ENCODE data around the gene VASH2.
A peak's percentile ranks its signal among the peaks of the same experiment; 100 is the strongest.
"Not testable (repeated sequence)": the region's sequence is repeated elsewhere in the genome, so short reads cannot be mapped to it uniquely, and the experiment has no call there.

VASH2 gene

DNA sequence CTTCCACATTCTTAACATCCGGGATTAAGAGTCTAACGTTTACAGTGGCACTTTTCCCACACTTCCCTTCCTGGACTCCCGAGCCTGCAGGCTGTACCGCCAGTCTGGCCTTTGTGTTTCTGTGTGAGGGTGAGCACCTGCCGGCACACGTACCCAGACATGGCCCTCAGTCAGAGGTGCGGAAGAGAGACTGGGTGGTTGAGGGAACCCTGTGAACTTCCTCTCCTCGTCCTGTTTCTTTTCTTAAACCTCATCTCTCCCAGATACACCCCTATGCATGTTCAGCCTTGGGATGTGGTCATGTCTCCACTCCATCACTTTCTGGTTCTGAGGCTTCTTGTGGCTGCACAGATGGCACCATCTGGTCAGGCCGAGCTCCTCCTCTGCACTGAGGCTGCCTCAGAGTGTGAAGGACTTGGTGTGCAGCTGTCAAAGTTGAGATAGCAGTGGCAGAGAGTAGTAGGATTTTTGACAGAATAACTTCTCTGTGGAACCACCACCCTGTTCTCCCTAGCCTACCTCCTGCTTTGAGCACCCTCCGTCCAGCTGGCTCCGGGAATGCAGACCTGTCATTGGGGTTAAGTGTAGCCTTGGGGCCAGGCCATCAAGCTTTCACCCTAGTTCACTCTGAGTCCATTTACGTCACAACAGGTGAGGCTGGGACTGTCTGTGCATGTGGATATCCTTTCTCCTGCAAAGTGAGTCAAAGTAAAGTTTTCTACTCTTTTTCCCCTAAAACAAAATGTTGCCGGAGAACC, 31.4 kb downstream of the VASH2 start:
- DNase-seq (ENCODE audit: low read depth), result no peak

- DNase-seq (ENCODE audit: low read depth), result no peak
Measured at GRCh38 chr1:212982430-212983152, 32.2 kb downstream of the VASH2 start.

DNA sequence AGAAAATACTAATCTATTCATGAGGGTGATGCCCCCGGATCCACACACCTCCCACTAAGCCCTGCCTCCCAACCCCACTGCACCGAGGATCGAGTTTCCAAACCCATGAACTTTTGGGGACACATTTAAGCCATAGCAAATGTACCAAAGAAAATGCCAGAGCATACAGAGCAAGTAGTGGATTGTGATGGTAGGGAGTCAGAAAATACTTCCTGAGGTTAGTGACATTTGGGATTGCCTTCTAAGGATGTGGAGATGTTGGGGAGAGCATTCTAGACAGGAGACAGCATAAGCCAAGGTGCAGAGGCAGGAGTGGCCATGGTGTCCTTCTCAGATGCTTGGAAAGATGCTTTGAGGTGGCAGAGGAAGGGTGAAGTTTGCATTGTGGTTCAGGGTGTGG, 33.1 kb downstream of the VASH2 start:
- no peak for DNase-seq (ENCODE audit: low read depth)

GRCh38 chr1:212984522-212985291, 34.4 kb downstream of the VASH2 start:
- DNase-seq (ENCODE audit: low read depth), result no peak

- no peak for DNase-seq (ENCODE audit: low read depth)
Measured at GRCh38 chr1:212986551-212986950, 36.2 kb downstream of the VASH2 start.

DNA sequence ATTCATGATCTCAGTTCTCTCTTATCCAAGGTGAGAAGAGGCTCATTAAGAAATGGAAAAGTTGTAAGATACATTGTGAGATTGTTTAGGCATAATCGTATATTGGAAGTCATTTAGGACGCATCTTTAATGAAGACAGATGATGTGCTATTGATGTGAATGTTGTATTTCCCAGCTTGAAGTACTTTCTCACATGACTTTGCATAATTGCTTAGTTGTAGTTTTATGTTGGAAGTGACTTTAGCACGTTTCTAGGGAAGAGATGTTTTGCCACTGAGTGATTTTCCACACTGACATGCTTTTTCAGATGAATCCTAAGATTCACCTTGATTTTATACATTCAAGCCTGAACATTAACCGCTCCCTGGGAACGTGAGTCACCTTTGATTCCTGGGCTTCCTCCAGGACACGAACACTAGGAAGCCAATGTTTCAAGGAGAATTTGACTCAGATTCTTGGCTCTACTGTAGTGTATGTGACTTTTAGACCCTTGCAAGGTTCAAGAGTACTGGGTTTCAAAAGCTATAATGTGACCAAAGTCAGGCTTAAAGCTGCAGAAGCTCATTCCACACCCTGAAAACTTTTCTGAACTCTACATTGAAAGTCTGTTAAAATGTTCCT, 37.5 kb downstream of the VASH2 start:
- no peak for DNase-seq (ENCODE audit: low read depth)

DNA sequence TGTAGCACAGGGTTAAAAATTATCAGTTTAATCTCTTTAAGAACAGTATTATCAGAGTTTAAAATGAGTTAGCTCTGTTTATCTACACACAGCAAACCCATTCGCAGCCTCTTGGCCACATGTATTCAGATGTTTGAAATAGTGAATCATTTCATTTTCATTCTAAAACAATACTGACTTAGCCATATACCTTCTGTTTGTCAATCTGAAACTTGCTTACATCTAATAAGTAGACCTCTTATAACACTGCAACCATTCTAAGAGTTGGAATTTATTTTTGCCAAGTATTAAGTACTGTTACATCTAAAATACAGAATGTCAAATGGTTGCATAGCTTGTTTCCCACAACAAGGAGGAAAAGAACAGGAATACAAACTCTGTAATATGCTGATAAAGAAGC, 39.9 kb downstream of the VASH2 start:
- no peak for DNase-seq (ENCODE audit: low read depth)

DNA sequence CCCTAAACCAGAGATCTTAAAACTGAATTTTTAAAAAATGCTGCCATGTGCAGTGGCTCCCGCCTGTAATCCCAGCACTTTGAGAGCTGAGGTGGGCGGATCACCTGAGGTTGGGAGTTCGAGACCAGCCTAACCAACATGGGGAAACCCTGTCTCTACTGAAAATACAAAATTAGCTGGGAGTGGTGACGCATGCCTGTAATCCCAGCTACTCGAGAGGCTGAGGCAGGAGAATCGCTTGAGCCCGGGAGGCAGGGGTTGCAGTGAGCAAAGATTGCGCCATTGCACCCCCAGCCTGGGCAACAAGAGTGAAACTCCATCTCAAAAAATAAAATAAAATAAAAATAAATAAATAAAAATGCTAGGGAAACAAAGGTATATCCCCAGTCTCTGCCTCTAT, 43.6 kb downstream of the VASH2 start:
- not testable (repeated sequence) for DNase-seq (ENCODE audit: low read depth)

- no peak for DNase-seq (ENCODE audit: low read depth)
Measured at GRCh38 chr1:212994926-212995325, 44.6 kb downstream of the VASH2 start.

DNA sequence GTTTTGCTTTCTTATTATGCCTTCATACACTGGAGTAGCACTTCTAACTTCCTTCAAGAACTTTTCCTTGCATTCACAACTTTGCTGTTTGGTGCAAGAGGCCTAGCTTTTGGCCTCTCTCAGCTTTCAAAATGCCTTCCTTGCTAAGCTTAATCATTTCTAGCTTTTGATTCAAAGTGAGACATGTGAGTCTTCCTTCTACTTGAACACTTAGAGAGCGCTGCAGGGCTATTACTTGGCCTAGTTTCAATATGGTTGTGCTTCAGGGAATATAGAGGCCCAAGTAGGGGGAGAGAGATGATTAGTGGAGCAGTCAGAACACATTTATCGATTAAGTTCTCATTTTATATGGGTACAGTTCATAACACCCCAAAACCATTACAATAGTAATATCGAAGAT, 52.9 kb downstream of the VASH2 start:
- DNase-seq (ENCODE audit: low read depth), result no peak

DNA sequence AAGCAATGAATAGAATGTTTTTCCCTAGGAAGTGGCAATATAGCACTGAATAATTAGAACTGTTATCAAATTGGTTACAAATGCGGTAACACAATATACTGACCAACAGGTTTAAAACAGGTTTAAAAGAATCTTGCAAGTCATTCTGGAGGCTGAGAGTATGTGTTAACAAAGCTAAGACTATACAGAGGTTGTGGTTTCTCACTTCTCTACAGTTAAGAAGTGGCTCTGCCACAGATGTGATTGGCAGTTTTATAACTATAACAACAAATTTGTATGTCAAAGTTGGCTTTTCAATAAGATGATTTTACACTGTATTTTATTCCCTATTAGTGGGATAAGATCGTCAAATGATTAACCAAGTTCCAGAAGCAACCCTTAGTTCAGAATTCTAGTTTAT, 58.2 kb downstream of the VASH2 start:
- DNase-seq (ENCODE audit: low read depth), result no peak

DNA sequence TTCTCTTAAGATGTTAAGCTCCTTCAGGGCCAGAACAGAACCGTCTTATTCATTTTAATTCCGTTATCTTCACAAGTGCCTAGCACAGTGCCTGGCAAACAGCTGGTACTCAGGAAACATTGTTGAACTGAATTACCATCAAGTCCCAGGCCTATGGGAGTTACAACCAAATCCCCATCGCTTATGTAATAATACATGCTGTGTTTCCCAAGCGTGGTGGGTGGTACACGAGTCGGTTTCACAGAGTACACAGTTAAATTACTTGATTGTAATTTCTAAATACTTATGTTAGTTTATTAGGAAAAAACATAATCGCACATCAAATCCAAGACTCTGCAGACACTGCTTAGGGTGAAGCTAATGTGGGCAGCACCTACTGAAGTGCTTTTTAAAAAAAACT, 64.3 kb downstream of the VASH2 start:
- DNase-seq (ENCODE audit: low read depth), result no peak

GRCh38 chr1:213015099-213016050, 65.0 kb downstream of the VASH2 start, which contains the start of gene ANGEL2:
TSS of gene ANGEL2 (minus strand) at chr1:213015867. CDS start at chr1:213015671, 196 bp downstream.
- DNase-seq (ENCODE audit: low read depth), result peak; percentile 92

GRCh38 chr1:213017447-213018273, 67.3 kb downstream of the VASH2 start:
- DNase-seq (ENCODE audit: low read depth), result no peak

DNA sequence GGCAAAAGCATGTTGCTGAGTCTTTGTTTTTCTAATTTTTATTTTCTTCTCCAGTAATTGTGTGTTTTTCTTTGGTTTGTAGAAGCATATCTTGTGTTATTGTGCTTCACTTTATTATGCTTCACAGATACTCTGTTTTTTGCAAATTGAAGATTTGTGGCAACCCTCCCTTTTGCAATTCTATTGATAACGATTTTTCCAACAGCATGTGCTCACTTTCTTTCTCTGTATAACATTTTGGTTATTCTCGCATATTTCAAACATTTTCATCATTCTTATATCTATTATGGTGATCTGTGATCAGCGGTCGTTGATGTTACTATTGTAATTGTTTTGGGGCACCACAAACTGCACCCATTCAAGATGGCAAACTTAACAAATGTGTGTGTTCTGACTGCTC, 69.1 kb downstream of the VASH2 start:
- no peak for DNase-seq (ENCODE audit: low read depth)

DNA sequence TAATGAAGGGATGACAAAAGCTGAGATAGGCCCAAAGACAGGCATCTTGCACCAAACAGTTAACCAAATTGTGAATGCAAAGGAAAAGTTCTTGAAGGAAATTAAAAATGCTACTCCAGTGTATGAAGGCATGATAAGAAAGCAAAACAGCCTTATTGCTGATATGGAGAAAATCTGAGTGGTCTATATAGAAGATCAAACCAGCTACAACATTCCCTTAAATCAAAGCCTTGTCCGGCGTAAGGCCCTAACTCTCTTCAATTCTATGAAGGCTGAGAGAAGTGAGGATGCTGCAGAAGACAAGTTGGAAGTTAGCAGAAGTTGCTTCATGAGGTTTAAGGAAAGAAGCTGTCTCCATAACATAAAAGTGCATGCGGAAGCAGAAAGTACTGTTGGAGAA, 69.7 kb downstream of the VASH2 start:
- DNase-seq (ENCODE audit: low read depth), result no peak

- not testable (repeated sequence) for DNase-seq (ENCODE audit: low read depth)
Measured at GRCh38 chr1:213027024-213027423, 76.7 kb downstream of the VASH2 start.

GRCh38 chr1:213032651-213033050, 82.3 kb downstream of the VASH2 start:
- no peak for DNase-seq (ENCODE audit: low read depth)

GRCh38 chr1:213034713-213035112, 84.4 kb downstream of the VASH2 start:
- no peak for DNase-seq (ENCODE audit: low read depth)

GRCh38 chr1:213035573-213035972, 85.2 kb downstream of the VASH2 start:
- no peak for DNase-seq (ENCODE audit: low read depth)

Measured in activated gamma-delta T cell treated with anti-CD3 and anti-CD28 coated beads, Interleukin-2, amount 50 U/mL, for 16 hours (primary cell).